Fibroblast of the aortic adventitia (primary cell): ENCODE results near the gene ORMDL1. TPM values are rescaled to one million over a fixed set of nuclear protein-coding genes. Genes with fewer than 3 reads are reported as not detected.

ENCODE experiments used
- DNase-seq: peaks from one replicate; pipeline ENCODE4 v3.0.0-alpha.2; 2010; ENCODE audit warnings: low read depth
- H3K4me3 ChIP-seq: 2 replicates; pipeline ENCODE4 v1.5.1; 2011; ENCODE audit warnings: low read depth, mild to moderate bottlenecking, control low read depth, low read length, moderate library complexity
- CTCF ChIP-seq: IDR thresholded peaks from 2 replicates; pipeline ENCODE4 v1.5.1; 2011; ENCODE audit warnings: mild to moderate bottlenecking, low read length, control low read depth, inconsistent platforms; ENCODE audit not compliant: insufficient read depth
- total RNA-seq: library from RNA; depleted of rRNA; stranded (reverse); fragments of >200 nt; gene quantifications from 2 replicates; pipeline ENCODE4 v1.2.3, GENCODE V29; 2012; ENCODE audit warnings: low replicate concordance

ORMDL1 gene
- 11.4 and 56.9 TPM in 2 replicates for total RNA-seq

DNA sequence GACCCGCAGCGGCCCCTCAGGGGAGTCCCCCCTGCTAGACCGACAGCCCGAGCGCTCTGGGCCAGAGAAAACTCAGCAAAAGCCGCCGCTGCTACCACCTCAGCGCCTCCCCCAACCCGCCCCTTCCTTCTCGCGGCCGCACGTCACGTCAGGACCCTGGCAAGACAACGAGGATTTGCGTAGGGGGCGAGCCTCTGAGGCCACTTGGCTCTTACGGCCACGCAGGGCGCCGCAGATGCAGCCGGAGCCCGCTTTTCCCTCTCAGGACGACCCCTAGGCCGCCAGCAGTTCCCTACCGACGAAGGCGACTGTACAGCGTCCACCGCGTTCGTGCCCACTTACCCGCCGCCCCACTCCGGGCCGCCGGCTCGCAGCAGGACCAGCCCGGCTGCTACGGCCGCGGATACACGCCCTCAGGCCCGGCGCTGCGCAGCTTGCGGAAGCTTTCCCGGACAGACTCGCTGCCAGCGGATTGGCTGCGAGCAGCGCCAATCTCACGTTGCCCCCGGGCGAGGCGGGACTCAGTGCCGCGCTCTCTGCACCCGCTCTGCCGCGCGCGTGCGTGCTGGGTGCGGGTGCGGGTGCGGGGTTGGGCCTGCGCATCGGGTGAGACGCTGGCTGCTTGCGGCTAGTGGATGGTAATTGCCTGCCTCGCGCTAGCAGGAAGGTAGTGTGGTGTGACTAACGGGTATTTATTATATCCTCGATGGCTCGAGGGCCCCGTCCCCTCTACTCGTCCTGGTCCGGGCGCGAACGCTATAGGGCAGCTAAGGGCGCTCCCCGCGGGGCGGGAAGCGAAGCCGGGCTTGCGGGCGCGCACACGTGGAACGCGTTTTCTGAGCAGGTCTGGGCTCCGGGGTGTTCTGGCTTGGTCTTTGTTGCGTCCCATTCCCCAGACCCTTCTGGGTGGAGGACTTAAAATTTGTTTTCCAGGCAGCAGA is at the start of gene ORMDL1, which contains the start of gene PMS1:
TSS of gene ORMDL1 (minus strand) at position 413 of the 941 bp plus-strand sequence. CDS start 1,744 bp downstream, outside the sequence.
TSS of gene PMS1 (plus strand) at position 524 of the 941 bp plus-strand sequence. CDS start 7,360 bp downstream, outside the sequence.
- no peak for TF ChIP-seq CTCF
- peak within 1 kb of the TSS; percentile 74 for H3K4me3 ChIP-seq
- DNase-seq, result peak; percentile 96

GRCh38 chr2:189830510-189830909 is 46.4 kb upstream of the ORMDL1 start:
- H3K4me3 ChIP-seq, result no peak overlapping the region
- no peak for TF ChIP-seq CTCF
- no peak for DNase-seq

DNA sequence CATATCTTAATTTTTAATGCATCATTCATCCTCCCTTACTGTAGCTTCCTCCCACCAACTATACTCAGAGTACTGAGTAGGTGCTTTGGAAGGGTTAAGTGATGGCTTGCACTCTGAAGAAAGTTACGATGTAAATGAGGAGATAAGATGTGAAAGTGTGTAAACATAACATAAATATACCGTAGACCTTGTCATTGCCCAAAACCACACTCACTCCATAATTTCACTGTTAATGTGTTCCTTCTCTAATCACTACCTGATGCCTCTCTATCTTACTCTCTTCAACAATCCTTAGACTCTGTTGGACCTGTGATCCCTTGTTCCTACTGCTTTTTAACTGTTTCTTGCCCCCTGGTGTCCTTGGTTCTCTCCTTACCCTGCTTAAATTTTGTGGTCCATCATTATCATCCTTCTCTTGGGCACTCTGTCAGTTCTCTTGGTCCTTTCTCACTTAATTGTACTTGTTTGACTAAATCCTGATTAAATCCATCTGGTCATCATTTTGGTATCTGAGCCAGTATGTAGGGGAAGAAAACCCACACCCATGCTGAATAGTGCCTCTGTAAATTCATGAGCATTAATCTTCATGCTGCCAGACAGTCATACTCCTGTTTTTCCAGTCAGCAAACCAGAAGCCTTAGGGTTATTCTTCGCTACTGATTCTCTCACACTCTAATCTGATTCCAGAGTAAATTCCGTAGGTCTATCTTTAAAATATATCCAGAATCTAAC is 45.1 kb upstream of the ORMDL1 start:
- TF ChIP-seq CTCF, result no peak
- peak; percentile 62 for DNase-seq
- no peak overlapping the region for H3K4me3 ChIP-seq

DNA sequence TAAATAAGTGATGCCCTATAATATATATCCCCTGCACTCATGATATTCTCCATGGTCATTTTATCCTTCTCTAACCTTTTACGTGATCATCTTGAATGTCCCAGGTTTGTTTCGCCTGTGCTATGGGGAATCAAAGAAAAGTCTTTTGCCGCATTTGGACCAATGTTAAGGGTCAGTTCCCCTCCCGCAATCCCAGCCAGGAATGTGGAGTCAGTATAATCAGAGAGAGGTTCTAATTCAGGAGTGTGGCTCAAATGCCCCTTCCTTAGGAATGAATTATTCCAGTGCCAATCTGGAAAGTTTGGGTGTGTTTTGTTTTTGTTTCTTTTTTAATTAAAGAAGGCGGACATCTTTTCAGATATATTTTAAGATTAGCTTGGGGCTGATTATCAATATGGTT is 41.9 kb upstream of the ORMDL1 start:
- DNase-seq, result no peak
- no peak overlapping the region for H3K4me3 ChIP-seq
- TF ChIP-seq CTCF, result no peak

DNA sequence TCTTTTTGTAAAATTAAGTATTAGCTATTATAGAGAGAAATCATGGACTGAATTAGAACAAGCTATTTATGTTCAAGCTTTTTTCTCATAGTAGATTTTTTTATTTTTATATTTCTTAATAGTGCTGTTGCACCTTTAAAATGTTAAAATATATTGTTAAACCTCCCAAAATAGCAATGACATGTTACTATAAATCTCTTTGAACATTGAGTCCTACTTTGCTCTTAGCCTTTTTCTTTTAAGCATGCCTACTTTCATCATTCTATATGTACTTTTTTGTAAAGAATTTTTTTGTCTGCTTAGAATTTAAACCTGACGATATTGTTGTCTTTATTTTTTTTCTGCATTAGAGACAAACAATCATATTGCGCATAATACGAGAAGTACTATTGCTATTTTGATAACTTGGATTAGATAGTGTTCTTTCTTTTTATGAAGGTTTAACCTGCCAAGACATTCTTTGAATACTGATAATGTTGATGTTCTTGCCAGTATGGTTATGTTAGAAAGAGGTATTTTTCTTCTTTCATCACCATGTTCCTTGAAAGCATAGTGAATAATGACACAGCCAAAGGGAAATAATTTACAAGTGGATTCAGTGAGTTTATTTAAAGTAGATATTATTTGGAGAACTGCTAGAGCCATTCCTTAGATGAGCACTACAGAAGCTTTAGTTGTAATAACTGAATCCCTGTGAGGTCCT is 40.7 kb upstream of the ORMDL1 start:
- DNase-seq, result peak; percentile 37
- TF ChIP-seq CTCF, result no peak
- H3K4me3 ChIP-seq, result no peak overlapping the region

- DNase-seq, result peak; percentile 73
- no peak for TF ChIP-seq CTCF
- H3K4me3 ChIP-seq, result no peak overlapping the region
Measured at GRCh38 chr2:189821953-189822748, 38.0 kb upstream of the ORMDL1 start.
